Tibial nerve (tissue), 4 donors: ENCODE measurements around the gene TRAP1. TPM values are rescaled to one million over a fixed set of nuclear protein-coding genes. Genes with fewer than 3 reads are reported as not detected.

ENCODE experiments used
- DNase-seq, 2 donors: peaks; one replicate each; pipeline ENCODE4 v3.0.0-alpha.2; 2019; ENCODE audit warnings: low spot score in 2 of 2
- H3K27ac ChIP-seq, 4 donors: fragments of 200-600 bp; sonication (generic) in 3 of 4; one replicate each; pipeline ENCODE4 v1.5.1; 2017 to 2019; ENCODE audit warnings: mild to moderate bottlenecking in 1 of 4
- H3K27me3 ChIP-seq, 2 donors: fragments of 200-600 bp; sonication (generic) in 1 of 2; one replicate each; pipeline versions ENCODE4 v1.5.1 to v1.6.0; 2017 to 2019
- H3K36me3 ChIP-seq, 3 donors: fragments of 200-600 bp; sonication (generic); one replicate each; pipeline ENCODE4 v1.5.1; 2018 to 2019
- H3K4me1 ChIP-seq, 4 donors: fragments of 200-600 bp; sonication (generic) in 3 of 4; one replicate each; pipeline ENCODE4 v1.5.1; 2017 to 2019
- H3K4me3 ChIP-seq, 4 donors: fragments of 200-600 bp; sonication (generic) in 3 of 4; one replicate each; pipeline ENCODE4 v1.5.1; 2017 to 2019; ENCODE audit warnings: mild to moderate bottlenecking in 1 of 4, moderate library complexity in 1 of 4
- H3K9me3 ChIP-seq, 4 donors: fragments of 200-600 bp; sonication (generic) in 3 of 4; one replicate each; pipeline ENCODE4 v1.5.1; 2017 to 2019
- CTCF ChIP-seq, 5 experiments: fragments of 200-600 bp in 3 of 5; fragments of 450-650 bp in 2 of 5; sonication (generic) in 3 of 5; IDR thresholded peaks; one replicate each; pipeline ENCODE4 v1.5.1; 2016 to 2019; ENCODE audit warnings: antibody characterized with exemption in 5 of 5, mild to moderate bottlenecking in 3 of 5, moderate library complexity in 2 of 5
- EP300 ChIP-seq, 2 donors: sonication (generic); formaldehyde crosslinking; IDR thresholded peaks; one replicate each; pipeline ENCODE4 v1.6.1; 2017; ENCODE audit warnings: antibody characterized with exemption in 2 of 2, mild to moderate bottlenecking in 1 of 2
- POLR2A ChIP-seq, 2 donors: fragments of 450-650 bp; IDR thresholded peaks; one replicate each; pipeline ENCODE4 v1.6.1; 2017; ENCODE audit warnings: antibody characterized with exemption in 2 of 2, mild to moderate bottlenecking in 2 of 2, moderate library complexity in 2 of 2
- WGBS, 2 donors: methylation state at CpG; one replicate each; pipeline ENCODE4 v1.1.5; 2018; 5-methylcytosine and 5-hydroxymethylcytosine counted together
- total RNA-seq, 4 donors: library from RNA; depleted of rRNA; stranded (reverse); fragments of >200 nt; gene quantifications; one replicate each; pipeline ENCODE4 v1.1.0, GENCODE V29; 2016

TRAP1 gene
- total RNA-seq, 4 donors from 2014 or later, result 61.6 to 146 (median 74.2) TPM

- no peaks in the 10 kb centered on the region for H3K27me3 ChIP-seq
- H3K27ac ChIP-seq, result no peak overlapping the region
- 92 to 97% methylated on average over 11 of the region's 11 CpGs for WGBS, 2 donors
- TF ChIP-seq EP300 (IDR thresholded peaks at IDR 0.05), result no peak
- no peak for TF ChIP-seq POLR2A (IDR thresholded peaks at IDR 0.05)
- TF ChIP-seq CTCF (IDR thresholded peaks at IDR 0.05), result no peak
- peaks cover 0 to 91% (median 5%) of the 10 kb centered on the region in 3 donors for H3K36me3 ChIP-seq
- no peak overlapping the region for H3K4me3 ChIP-seq
- H3K9me3 ChIP-seq, result no peaks in the 10 kb centered on the region
- no peak for DNase-seq
- H3K4me1 ChIP-seq, result no peaks in the 10 kb centered on the region
Measured at GRCh38 chr16:3668626-3669025, 48.7 kb downstream of the TRAP1 start.

GRCh38 chr16:3665508-3665907, 51.8 kb downstream of the TRAP1 start:
- DNase-seq, result no peak
- Histone ChIP-seq H3K27me3 (no peaks in the 10 kb centered on the region), H3K4me1 (no peaks in the 10 kb centered on the region), H3K36me3 (peaks cover 0 to 91% (median 5%) of the 10 kb centered on the region in 3 donors), H3K9me3 (no peaks in the 10 kb centered on the region), H3K4me3 (no peak overlapping the region), H3K27ac (no peak overlapping the region)
- WGBS, 2 donors, result 74 to 82% methylated on average over 6 of the region's 6 CpGs
- TF ChIP-seq POLR2A (IDR thresholded peaks at IDR 0.05) (no peak), CTCF (IDR thresholded peaks at IDR 0.05) (no peak), EP300 (IDR thresholded peaks at IDR 0.05) (no peak)

GRCh38 chr16:3664187-3664896, 53.0 kb downstream of the TRAP1 start:
- Histone ChIP-seq H3K4me1 (no peaks in the 10 kb centered on the region), H3K36me3 (peaks cover 0 to 94% (median 5%) of the 10 kb centered on the region in 3 donors), H3K4me3 (no peak overlapping the region), H3K27ac (no peak overlapping the region), H3K9me3 (no peaks in the 10 kb centered on the region), H3K27me3 (no peaks in the 10 kb centered on the region)
- no peak for DNase-seq
- no peak for TF ChIP-seq CTCF (IDR thresholded peaks at IDR 0.05)
- TF ChIP-seq POLR2A (IDR thresholded peaks at IDR 0.05), result no peak
- no peak for TF ChIP-seq EP300 (IDR thresholded peaks at IDR 0.05)
- WGBS, 2 donors, result 94 to 99% methylated on average over 16 to 18 of the region's 31 CpGs

GRCh38 chr16:3662601-3663000, 54.7 kb downstream of the TRAP1 start:
- H3K4me1 ChIP-seq, result no peaks in the 10 kb centered on the region
- no peak for DNase-seq

More at GRCh38 chr16:3662601-3663000, 54.7 kb downstream of the TRAP1 start:
- Histone ChIP-seq H3K4me3 (no peak overlapping the region), H3K9me3 (no peaks in the 10 kb centered on the region), H3K27ac (no peak overlapping the region), H3K36me3 (peaks cover 0 to 95% (median 16%) of the 10 kb centered on the region in 3 donors), H3K27me3 (no peaks in the 10 kb centered on the region)
- WGBS, 2 donors, result 91 to 96% methylated on average over 12 to 17 of the region's 17 CpGs
- TF ChIP-seq EP300 (IDR thresholded peaks at IDR 0.05) (no peak), CTCF (IDR thresholded peaks at IDR 0.05) (no peak), POLR2A (IDR thresholded peaks at IDR 0.05) (no peak)
